HG03196 (cell line): Measurements from ENCODE around the gene SPDYE9.
"Not testable (repeated sequence)": the region's sequence is repeated elsewhere in the genome, so short reads cannot be mapped to it uniquely, and the experiment has no call there.

Source experiments
- ATAC-seq: cut with Tn5 transposase; IDR thresholded peaks from one replicate; pipeline ENCODE4 v1.9.1; 2021; ENCODE audit not compliant: unreplicated experiment

Gene SPDYE9, protein sequence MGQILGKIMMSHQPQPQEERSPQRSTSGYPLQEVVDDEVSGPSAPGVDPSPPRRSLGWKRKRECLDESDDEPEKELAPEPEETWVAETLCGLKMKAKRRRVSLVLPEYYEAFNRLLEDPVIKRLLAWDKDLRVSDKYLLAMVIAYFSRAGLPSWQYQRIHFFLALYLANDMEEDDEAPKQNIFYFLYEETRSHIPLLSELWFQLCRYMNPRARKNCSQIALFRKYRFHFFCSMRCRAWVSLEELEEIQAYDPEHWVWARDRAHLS

DNA sequence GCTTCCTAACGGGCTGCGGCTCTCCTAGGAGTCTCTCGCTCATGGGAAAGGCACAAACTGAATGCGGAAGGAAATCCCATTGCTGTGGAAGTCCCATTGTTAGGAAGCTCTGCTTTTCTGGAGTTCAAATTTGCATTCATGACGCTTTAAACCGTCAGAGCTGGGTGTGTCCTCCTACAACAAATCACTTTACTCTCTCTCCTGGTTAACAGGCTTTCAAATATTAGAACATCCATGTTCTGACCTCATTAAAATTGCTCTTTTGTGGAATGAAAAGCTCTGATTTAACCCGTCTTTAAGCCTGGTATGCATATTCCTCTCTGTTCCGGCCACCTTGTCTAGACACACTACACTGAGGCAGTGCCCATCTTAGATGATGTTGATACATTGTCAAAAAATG, at the start of gene SPDYE9:
Gene SPDYE9 (minus strand): TSS at position 101 of the 400 bp plus-strand sequence. CDS start 1,800 bp downstream, outside the sequence.
- not testable (repeated sequence) for ATAC-seq

DNA sequence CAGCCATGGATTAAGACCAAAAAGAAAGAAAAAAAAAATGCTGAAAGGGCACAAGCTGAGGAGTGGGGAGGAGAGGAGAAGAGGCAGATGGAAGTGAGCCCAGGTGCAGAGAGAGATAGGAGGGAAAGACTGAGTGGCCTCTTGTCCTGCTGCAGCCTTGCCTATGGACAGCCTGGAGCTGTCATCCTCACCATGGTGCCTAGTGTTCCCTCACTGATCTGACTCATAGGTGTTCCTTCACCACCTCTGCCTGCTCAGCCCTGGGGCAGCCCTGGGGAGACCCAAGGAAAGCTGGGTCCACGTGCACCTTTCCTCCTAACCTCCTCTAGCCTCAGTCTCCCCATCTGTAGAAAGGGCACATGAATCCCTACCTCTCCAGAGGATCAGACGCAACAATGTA, 49.0 kb upstream of the SPDYE9 start:
- not testable (repeated sequence) for ATAC-seq

DNA sequence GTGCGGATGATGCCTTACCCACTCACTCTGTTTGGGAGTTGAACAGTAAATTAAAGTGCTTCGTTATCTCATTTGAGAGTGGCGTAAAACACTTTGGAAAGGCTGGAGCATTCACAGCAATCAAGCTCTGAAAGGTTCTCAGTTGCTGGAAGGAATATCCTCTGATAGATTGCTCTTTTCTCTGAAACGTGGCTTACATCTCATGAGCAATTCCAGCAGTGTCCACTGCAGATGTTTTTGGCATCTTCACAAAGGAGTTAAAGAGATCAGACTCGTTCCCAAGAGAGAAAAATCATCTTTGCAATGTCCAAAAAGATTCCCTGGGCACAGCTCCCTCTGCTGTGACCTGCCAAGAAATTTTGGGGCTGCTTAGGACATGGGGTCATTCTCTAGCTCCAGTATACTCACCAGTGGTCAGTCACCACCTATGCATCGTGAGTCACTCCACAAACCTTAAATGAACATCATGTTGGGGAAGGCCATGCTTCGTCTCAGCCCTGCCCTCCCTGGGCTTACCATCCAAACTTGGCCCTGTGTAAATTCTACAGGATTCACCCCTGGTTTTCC, 46.9 kb upstream of the SPDYE9 start:
- not testable (repeated sequence) for ATAC-seq

DNA sequence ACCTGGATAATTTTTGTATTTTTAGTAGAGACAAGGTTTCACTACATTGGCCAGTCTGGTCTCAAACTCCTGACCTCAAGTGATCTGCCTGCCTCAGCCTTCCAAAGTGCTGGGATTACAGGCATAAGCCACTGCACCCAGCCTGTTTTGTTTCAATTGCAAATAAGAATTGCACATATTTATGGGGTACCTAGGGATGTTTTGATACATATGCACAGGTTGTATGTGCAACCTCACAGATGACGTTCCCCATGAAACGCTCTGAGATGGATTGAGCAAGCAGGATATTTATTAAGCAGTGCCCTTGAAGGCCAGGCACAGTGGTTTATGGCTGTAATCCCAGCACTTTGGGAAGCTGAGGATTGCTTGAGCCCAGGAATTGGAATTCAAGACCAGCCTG, 44.8 kb upstream of the SPDYE9 start:
- ATAC-seq = not testable (repeated sequence)

DNA sequence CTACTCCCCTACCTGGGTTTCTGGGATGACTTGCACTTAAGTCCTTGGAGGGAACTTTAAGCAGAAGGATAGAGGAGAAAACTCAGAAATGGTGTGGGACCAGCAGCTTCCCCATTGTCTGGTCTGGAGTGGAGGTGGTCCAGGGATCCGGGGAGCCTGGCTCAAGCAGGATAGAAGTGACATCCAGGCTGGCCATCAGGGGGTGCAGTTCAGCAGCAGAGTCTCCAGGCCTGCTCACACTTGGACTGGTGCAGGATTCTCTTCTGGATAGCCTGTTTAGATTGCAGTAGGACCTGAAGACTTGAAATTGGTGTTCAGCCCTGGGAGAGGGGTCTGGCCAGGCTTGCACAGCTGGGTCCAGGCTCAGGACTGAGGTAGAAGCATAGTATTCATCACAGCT, 38.3 kb upstream of the SPDYE9 start:
- not testable (repeated sequence) for ATAC-seq

DNA sequence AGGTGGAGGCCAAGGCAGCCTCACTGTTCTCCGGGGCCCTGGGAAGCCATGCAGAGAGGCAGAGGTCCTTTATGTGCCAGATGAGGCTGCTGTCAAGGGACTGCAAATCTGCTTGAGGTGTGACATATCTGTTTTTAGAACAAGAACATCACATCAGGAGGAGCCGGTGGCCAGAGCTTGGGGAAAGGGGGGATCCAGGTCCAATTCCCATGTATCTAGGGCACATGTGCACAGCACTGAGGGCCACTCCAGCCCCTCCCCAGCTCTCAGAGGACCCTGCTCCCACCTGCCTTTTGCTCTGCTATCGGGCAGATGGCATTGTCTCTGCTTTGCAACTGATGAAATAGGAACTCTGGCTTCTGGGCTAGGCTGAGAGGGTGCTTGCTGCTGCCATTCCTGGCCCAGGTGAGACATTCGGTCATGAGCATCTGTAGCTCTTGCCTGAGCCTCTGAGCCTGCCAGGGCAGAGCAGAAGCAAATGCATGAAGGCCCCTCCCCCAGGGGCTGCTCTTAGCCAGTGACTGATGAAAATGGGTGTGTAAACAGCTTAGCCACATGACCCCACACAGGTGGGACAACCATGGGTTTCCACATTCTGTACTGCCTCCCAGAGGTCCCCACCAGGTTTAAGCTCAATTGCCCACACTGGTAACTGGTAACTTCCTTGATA, 37.1 kb upstream of the SPDYE9 start:
- ATAC-seq = not testable (repeated sequence)

DNA sequence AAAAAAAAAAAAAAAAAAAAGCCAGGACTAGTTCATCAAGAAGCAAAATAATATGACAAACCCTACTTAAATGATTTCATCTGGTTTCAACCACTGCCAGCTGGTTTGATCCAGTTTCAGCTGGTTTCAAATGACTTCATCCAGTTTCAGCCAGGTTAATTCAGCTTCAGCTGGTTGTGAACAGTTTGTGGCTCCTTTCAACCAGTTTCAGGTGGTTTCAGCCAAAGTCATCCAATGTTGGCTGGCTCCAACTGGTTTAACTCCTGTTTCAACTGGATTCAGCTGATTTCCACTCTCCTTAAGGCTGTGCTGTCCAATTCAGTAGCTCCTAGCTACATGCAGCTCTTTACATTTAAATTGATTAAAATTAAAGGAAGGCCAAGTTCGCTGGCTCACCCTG, 32.3 kb upstream of the SPDYE9 start:
- ATAC-seq = not testable (repeated sequence)

DNA sequence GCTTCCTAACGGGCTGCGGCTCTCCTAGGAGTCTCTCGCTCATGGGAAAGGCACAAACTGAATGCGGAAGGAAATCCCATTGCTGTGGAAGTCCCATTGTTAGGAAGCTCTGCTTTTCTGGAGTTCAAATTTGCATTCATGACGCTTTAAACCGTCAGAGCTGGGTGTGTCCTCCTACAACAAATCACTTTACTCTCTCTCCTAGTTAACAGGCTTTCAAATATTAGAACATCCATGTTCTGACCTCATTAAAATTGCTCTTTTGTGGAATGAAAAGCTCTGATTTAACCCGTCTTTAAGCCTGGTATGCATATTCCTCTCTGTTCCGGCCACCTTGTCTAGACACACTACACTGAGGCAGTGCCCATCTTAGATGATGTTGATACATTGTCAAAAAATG, 28.0 kb downstream of the SPDYE9 start, which contains the start of gene SPDYE11:
Gene SPDYE11 (minus strand): TSS at position 101 of the 400 bp plus-strand sequence. CDS start 1,800 bp downstream, outside the sequence.
- ATAC-seq = not testable (repeated sequence)

DNA sequence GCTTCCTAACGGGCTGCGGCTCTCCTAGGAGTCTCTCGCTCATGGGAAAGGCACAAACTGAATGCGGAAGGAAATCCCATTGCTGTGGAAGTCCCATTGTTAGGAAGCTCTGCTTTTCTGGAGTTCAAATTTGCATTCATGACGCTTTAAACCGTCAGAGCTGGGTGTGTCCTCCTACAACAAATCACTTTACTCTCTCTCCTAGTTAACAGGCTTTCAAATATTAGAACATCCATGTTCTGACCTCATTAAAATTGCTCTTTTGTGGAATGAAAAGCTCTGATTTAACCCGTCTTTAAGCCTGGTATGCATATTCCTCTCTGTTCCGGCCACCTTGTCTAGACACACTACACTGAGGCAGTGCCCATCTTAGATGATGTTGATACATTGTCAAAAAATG, 56.2 kb downstream of the SPDYE9 start, which contains the start of gene SPDYE8:
Gene SPDYE8 (minus strand): TSS at position 101 of the 400 bp plus-strand sequence. CDS start 1,800 bp downstream, outside the sequence.
- ATAC-seq = not testable (repeated sequence)
